Measurements from ENCODE around the gene MRFAP1. TPM values are rescaled to one million over a fixed set of nuclear protein-coding genes. Genes with fewer than 3 reads are reported as not detected.

Gene MRFAP1
- total RNA-seq, 2 experiments from 2014 or later = 172 to 181 TPM

DNA sequence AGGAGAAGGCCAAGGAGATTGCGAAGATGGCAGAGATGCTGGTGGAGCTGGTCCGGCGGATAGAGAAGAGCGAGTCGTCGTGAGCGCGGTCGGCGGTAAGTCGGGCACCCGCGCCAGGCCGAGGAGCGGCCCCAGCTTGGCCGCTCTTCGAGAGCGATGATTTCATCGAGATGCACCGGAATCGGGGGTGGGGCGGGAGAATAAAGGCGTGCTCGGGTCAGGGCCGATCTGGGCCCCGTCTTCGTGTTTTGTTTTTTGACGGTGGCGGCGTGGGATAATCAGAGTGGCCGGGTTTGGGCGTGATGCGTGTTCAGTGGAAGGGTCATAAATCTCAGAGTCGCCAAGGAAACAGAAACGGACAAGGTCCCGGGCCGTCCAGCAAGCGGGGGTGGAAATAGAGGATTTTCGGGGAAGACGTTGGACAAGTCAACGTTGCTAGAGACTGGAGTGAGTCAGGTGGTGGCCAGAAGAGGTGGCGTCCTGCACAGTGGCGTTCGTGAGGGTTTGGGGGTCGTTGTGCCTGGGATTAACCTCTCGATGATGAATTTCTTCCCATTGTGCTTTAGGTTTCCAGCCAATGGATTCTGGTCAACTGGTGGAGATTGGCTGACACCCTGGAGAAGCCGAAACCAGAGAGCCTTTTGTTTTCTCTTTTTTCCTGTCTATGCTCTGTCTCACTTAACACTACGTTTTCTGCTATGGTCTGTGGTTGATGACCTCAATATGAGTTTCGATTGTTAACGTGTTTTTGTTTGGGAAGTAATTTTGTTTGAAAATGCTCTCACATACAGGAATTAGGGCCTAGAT lies 882 bp downstream of the MRFAP1 start:
- POLR2A ChIA-PET = interaction anchor here (0.7 to 7.0 kb wide), 29 partner anchors 10 to 1795 kb away, joined by 3 to 169 read pairs (median 9); partner anchors contain the start of genes BLOC1S4, GRPEL1, KIAA0232 and MAN2B2
- peaks cover 38% of the 10 kb centered on the region for H3K4me1 ChIP-seq (ENCODE audit: insufficient read depth, low read length)
- no peaks in the 10 kb centered on the region for H3K27me3 ChIP-seq (ENCODE audit: control insufficient read depth in 1 of 2, insufficient read depth in 2 of 2, low read length in 2 of 2)
- CTCF ChIA-PET = interaction anchor here (1.1 to 4.0 kb wide), 4 partner anchors 23 to 402 kb away, joined by 5 to 21 read pairs (median 11); partner anchors contain the start of gene TADA2B
- no peaks in the 10 kb centered on the region for H3K27me3 Mint-ChIP-seq
- DNase-seq = peak; percentile 35 to 78 (median 49)
- peaks cover 45% of the 10 kb centered on the region for H3K4me1 Mint-ChIP-seq (ENCODE audit: low read depth)
- H3K4me3 ChIP-seq (ENCODE audit: low read length) = peak overlapping the region; percentile 77
- peaks cover 22% of the 10 kb centered on the region for H3K36me3 ChIP-seq (ENCODE audit: insufficient read depth, low read length)
- TF ChIP-seq, protein P1, sequence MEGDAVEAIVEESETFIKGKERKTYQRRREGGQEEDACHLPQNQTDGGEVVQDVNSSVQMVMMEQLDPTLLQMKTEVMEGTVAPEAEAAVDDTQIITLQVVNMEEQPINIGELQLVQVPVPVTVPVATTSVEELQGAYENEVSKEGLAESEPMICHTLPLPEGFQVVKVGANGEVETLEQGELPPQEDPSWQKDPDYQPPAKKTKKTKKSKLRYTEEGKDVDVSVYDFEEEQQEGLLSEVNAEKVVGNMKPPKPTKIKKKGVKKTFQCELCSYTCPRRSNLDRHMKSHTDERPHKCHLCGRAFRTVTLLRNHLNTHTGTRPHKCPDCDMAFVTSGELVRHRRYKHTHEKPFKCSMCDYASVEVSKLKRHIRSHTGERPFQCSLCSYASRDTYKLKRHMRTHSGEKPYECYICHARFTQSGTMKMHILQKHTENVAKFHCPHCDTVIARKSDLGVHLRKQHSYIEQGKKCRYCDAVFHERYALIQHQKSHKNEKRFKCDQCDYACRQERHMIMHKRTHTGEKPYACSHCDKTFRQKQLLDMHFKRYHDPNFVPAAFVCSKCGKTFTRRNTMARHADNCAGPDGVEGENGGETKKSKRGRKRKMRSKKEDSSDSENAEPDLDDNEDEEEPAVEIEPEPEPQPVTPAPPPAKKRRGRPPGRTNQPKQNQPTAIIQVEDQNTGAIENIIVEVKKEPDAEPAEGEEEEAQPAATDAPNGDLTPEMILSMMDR (IDR thresholded peaks at IDR 0.05) = no peak
- peak overlapping the region; percentile 93 to 98 for H3K27ac ChIP-seq (ENCODE audit: low read depth in 1 of 2, low read length in 2 of 2)
- H3K27ac Mint-ChIP-seq = peak overlapping the region; percentile 99
- ATAC-seq (ENCODE audit: poor library complexity) = peak; percentile 30
- H3K4me3 Mint-ChIP-seq = peak overlapping the region; percentile 100
- no peaks in the 10 kb centered on the region for H3K9me3 ChIP-seq (ENCODE audit: control insufficient read depth in 1 of 2, insufficient read depth in 1 of 2, low read length in 2 of 2)
- peaks cover 44% of the 10 kb centered on the region for H3K36me3 Mint-ChIP-seq (ENCODE audit: low read depth)
- intact Hi-C loops (cut with DNase I, micrococcal nuclease) = loop anchor here (2.0 to 10.0 kb wide), 8 partner anchors 64 to 431 kb away; partner anchors contain the start of genes MAN2B2 (in 2 of the 2), GRPEL1 (in 1 of the 2), KIAA0232 (in 1 of the 2) and MRFAP1L1 (in 1 of the 2)
- no peaks in the 10 kb centered on the region for H3K9me3 Mint-ChIP-seq

DNA sequence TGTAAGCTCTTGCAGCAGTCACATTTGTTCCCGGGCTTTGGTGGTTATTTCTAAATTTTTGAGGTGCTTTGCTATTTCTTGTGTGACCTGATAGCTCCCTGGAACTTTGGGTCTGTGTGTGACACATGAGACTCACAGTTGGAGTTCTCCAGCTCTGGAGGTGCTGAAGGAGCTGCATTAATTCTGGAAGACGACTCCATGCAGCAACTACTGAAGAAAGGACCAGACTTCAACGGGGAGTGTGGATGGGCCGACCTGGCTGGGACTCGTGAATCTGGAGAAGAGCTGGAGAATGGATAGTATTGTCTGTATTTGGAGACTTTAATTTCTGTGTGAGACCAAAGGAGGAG lies 1.5 kb downstream of the MRFAP1 start:
- ChIA-PET POLR2A (interaction anchor here (0.8 to 7.0 kb wide), 11 partner anchors 16 to 426 kb away, joined by 3 to 169 read pairs (median 25); partner anchors contain the start of genes BLOC1S4, GRPEL1, MRFAP1L1 and TBC1D14), CTCF (interaction anchor here (1.0 to 4.0 kb wide), 3 partner anchors 22 to 33 kb away, joined by 3 to 21 read pairs (median 12); a partner anchor contains a TSS)
- Histone ChIP-seq H3K9me3 (ENCODE audit: control insufficient read depth in 1 of 2, insufficient read depth in 1 of 2, low read length in 2 of 2) (no peaks in the 10 kb centered on the region), H3K27me3 (ENCODE audit: control insufficient read depth in 1 of 2, insufficient read depth in 2 of 2, low read length in 2 of 2) (no peaks in the 10 kb centered on the region), H3K4me3 (ENCODE audit: low read length) (peak overlapping the region; percentile 77), H3K36me3 (ENCODE audit: insufficient read depth, low read length) (peaks cover 22% of the 10 kb centered on the region), H3K4me1 (ENCODE audit: insufficient read depth, low read length) (peaks cover 38% of the 10 kb centered on the region), H3K27ac (ENCODE audit: low read depth in 1 of 2, low read length in 2 of 2) (peak overlapping the region; percentile 93 to 98)
- DNase-seq (no peak), ATAC-seq (ENCODE audit: poor library complexity) (no peak)
- Mint-ChIP-seq H3K9me3 (no peaks in the 10 kb centered on the region), H3K4me1 (ENCODE audit: low read depth) (peaks cover 45% of the 10 kb centered on the region), H3K27ac (peak overlapping the region; percentile 99), H3K36me3 (ENCODE audit: low read depth) (peaks cover 44% of the 10 kb centered on the region), H3K27me3 (no peaks in the 10 kb centered on the region), H3K4me3 (peak overlapping the region; percentile 100)
- intact Hi-C loops (cut with DNase I, micrococcal nuclease) = loop anchor here (2.0 to 10.0 kb wide), 9 partner anchors 29 to 430 kb away; partner anchors contain the start of genes MAN2B2 (in 2 of the 2), GRPEL1 (in 1 of the 2), KIAA0232 (in 1 of the 2) and MRFAP1L1 (in 1 of the 2)
- TF ChIP-seq, protein P1 (IDR thresholded peaks at IDR 0.05) = no peak

DNA sequence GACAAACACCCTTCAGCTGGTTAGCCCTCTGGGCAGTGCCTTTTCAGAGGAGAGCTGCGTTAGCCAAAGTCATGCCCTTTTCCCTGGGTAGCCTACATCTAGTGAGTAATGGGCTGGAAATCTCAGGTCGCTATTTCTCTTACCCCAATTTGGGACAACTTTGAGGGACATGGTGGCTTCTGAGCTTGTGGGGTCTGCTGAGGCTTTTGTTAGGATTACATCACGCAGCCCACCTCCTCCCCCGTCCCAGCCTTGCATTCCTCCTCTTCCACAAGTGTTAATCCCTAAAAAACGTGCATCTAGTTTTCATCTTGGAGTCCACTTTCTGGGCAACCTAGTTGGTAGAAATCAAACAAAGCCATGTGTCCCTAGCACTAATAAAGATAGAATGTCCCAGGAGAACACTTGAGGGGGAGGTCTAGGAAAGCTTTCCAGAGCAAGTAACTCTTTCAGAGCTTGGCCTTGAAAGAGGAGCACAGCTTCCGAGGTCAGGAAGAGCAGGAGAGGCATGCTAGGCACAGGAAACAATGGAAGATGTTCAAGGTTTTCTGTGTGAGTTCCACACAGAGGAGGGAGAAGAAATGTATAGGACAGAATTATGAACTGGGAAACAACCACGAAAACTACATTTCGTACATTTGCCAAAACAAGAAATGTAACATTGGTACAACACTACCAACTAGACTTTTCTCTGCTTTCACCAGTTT lies 2.8 kb downstream of the MRFAP1 start:
- DNase-seq (no peak), ATAC-seq (ENCODE audit: poor library complexity) (no peak)
- Mint-ChIP-seq H3K4me3 (peak overlapping the region; percentile 100), H3K36me3 (ENCODE audit: low read depth) (peaks cover 44% of the 10 kb centered on the region), H3K4me1 (ENCODE audit: low read depth) (peaks cover 44% of the 10 kb centered on the region), H3K27ac (peak overlapping the region; percentile 99), H3K9me3 (no peaks in the 10 kb centered on the region), H3K27me3 (no peaks in the 10 kb centered on the region)
- no peaks in the 10 kb centered on the region for H3K9me3 ChIP-seq (ENCODE audit: control insufficient read depth in 1 of 2, insufficient read depth in 1 of 2, low read length in 2 of 2)
- peaks cover 38% of the 10 kb centered on the region for H3K4me1 ChIP-seq (ENCODE audit: insufficient read depth, low read length)
- TF ChIP-seq, protein P1 (IDR thresholded peaks at IDR 0.05) = no peak
- no peak overlapping the region for H3K27ac ChIP-seq (ENCODE audit: low read depth in 1 of 2, low read length in 2 of 2)
- ChIA-PET POLR2A (interaction anchor here (0.6 to 7.0 kb wide), 7 partner anchors 9 to 424 kb away, joined by 3 to 169 read pairs (median 56); partner anchors contain the start of genes BLOC1S4 and MRFAP1L1), CTCF (interaction anchor here (0.9 to 4.0 kb wide), 2 partner anchors 21 to 31 kb away, joined by 4 to 21 read pairs; no protein-coding TSS in a partner anchor)
- no peaks in the 10 kb centered on the region for H3K27me3 ChIP-seq (ENCODE audit: control insufficient read depth in 1 of 2, insufficient read depth in 2 of 2, low read length in 2 of 2)
- peaks cover 22% of the 10 kb centered on the region for H3K36me3 ChIP-seq (ENCODE audit: insufficient read depth, low read length)
- intact Hi-C loops (cut with DNase I, micrococcal nuclease) = loop anchor here (2.0 to 10.0 kb wide), 6 partner anchors 28 to 429 kb away; partner anchors contain the start of genes MAN2B2 (in 2 of the 2), KIAA0232 (in 1 of the 2) and WFS1 (in 1 of the 2)
- no peak overlapping the region for H3K4me3 ChIP-seq (ENCODE audit: low read length)

Measured in CD4-positive, alpha-beta T cell (primary cell).